Activated effector memory CD4-positive, alpha-beta T cell treated with Interleukin-2 at 50 U/mL for 16 hours (primary cell): Measurements from ENCODE around the gene CHMP1B.
"Not testable (repeated sequence)": the region's sequence is repeated elsewhere in the genome, so short reads cannot be mapped to it uniquely, and the experiment has no call there.

Experiments used
- DNase-seq: peaks from one replicate; pipeline ENCODE4 v3.0.0-alpha.2; 2020

The CHMP1B gene

GRCh38 chr18:11842562-11842961 is 8.7 kb upstream of the CHMP1B start:
- no peak for DNase-seq

- no peak for DNase-seq
Measured at GRCh38 chr18:11844436-11844835, 6.8 kb upstream of the CHMP1B start.

GRCh38 chr18:11845654-11846053 is 5.6 kb upstream of the CHMP1B start:
- DNase-seq = no peak

GRCh38 chr18:11847811-11848210 is 3.4 kb upstream of the CHMP1B start:
- DNase-seq = no peak

GRCh38 chr18:11849279-11849678 is 1.9 kb upstream of the CHMP1B start:
- no peak for DNase-seq

GRCh38 chr18:11849841-11850634 is 1.2 kb upstream of the CHMP1B start:
- peak; percentile 41 for DNase-seq

- no peak for DNase-seq
Measured at GRCh38 chr18:11850821-11851145, 430 bp upstream of the CHMP1B start.

- peak; percentile 37 for DNase-seq
Measured at GRCh38 chr18:11851806-11852337, 659 bp downstream of the CHMP1B start.

- not testable (repeated sequence) for DNase-seq
Measured at GRCh38 chr18:11854554-11854953, 3.3 kb downstream of the CHMP1B start.

GRCh38 chr18:11857177-11857887 is 6.1 kb downstream of the CHMP1B start:
- no peak for DNase-seq

- DNase-seq = no peak
Measured at GRCh38 chr18:11859282-11859830, 8.1 kb downstream of the CHMP1B start.

GRCh38 chr18:11859903-11860407 is 8.7 kb downstream of the CHMP1B start:
- no peak for DNase-seq

- no peak for DNase-seq
Measured at GRCh38 chr18:11860594-11861450, 9.6 kb downstream of the CHMP1B start.

- DNase-seq = no peak
Measured at GRCh38 chr18:11861583-11862288, 10.5 kb downstream of the CHMP1B start.

GRCh38 chr18:11862468-11863137 is 11.4 kb downstream of the CHMP1B start:
- no peak for DNase-seq

GRCh38 chr18:11864471-11864870 is 13.3 kb downstream of the CHMP1B start:
- no peak for DNase-seq

GRCh38 chr18:11865071-11865470 is 13.9 kb downstream of the CHMP1B start:
- no peak for DNase-seq

- DNase-seq = no peak
Measured at GRCh38 chr18:11866329-11866728, 15.1 kb downstream of the CHMP1B start.

- no peak for DNase-seq
Measured at GRCh38 chr18:11866764-11867163, 15.6 kb downstream of the CHMP1B start.

GRCh38 chr18:11868230-11868629 is 17.0 kb downstream of the CHMP1B start:
- DNase-seq = no peak

- no peak for DNase-seq
Measured at GRCh38 chr18:11871501-11871900, 20.3 kb downstream of the CHMP1B start.
